Eye (tissue), 1 donor: ENCODE results near the gene DKKL1.
A peak's percentile ranks its signal among the peaks of the same experiment; 100 is the strongest.

Source experiments
- DNase-seq: peaks from one replicate; pipeline ENCODE4 v3.0.0-alpha.2; 2015

The DKKL1 gene

DNA sequence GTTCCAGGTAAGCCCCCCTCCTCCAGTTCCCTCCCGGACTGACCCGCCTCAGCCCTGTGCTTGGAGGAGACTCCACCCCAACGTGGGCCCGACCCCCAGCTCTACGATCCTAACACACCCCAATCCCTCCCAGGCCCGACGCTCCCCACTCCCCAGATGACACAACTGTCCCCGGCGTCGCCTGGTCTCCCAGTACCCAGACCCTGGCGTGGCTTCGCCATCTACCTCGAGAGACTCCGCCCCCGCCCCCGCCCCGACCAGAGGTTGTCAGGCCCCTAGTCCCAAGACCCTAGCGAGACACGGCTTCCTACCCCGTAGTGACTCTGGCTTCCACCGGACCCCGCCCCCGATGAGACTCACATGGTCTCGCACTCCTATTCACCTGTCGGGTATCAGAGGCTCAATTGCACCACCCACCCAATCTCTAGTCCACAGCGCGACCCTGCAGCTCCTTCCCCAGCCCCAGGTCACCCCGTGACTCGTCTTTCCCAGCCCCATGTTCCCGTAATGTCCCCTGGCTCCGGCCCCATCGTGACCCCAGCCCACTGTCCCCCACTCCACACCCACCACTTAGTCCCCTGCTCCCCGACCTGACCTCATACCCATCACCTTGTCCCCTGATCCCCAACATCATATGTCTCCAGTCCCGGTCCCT is 25.5 kb upstream of the DKKL1 start:
- peak; percentile 55 for DNase-seq

DNA sequence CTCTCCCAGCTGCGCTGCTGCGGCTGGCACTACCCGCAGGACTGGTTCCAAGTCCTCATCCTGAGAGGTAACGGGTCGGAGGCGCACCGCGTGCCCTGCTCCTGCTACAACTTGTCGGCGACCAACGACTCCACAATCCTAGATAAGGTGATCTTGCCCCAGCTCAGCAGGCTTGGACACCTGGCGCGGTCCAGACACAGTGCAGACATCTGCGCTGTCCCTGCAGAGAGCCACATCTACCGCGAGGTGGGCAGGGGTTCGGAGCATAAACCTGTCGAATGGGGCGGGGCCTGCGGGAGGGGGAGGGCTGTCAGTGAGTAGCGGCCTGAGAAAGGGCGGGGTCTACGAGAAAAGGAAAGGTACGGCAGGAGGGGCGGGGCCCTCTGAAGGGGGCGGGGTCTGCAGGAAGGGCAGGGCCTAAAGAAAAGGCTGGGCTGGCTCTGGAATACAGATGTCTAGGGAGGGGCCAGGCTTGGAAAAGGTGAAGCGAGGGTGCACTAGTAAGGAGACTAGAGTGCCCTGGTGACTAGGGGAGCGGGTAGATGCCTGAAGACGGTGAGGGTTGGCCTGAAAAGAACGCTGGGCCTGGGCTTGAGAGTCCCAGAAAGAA is 24.9 kb upstream of the DKKL1 start:
- peak; percentile 83 for DNase-seq

DNA sequence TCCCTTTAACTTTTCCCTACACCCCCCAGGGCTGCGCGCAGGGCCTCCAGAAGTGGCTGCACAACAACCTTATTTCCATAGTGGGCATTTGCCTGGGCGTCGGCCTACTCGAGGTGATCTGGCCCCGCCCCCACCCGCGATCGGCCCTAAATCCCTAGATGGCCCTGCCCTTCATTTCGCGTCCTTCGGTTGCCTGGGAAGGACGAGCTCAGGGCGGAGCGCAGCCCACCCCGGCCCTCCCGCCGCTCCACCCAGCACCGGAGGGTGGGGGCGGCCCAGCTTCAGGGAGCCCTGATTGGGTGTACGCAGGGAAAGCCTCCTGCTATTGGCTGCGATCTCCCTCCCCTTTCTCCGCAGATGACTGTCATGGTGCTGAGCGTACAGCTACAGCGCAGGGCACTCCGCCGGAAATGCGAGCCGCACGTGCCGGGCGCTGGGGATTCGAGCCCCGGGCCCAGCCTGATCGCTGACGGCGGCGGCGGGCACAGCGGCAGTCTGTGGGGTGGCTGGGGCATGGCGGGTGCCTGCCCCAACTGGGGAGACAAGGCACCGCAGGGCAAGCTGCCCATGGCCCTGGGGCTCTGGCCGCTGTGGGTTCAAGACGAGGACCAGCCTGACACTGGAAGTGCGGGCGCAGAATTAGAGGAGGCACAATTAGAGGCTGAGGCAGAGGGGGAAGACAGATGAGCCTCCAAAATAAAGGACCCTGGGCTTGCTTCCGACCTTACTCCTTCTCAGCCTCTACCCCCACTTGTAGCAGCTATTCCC is 24.2 kb upstream of the DKKL1 start:
- DNase-seq, result peak; percentile 96

DNA sequence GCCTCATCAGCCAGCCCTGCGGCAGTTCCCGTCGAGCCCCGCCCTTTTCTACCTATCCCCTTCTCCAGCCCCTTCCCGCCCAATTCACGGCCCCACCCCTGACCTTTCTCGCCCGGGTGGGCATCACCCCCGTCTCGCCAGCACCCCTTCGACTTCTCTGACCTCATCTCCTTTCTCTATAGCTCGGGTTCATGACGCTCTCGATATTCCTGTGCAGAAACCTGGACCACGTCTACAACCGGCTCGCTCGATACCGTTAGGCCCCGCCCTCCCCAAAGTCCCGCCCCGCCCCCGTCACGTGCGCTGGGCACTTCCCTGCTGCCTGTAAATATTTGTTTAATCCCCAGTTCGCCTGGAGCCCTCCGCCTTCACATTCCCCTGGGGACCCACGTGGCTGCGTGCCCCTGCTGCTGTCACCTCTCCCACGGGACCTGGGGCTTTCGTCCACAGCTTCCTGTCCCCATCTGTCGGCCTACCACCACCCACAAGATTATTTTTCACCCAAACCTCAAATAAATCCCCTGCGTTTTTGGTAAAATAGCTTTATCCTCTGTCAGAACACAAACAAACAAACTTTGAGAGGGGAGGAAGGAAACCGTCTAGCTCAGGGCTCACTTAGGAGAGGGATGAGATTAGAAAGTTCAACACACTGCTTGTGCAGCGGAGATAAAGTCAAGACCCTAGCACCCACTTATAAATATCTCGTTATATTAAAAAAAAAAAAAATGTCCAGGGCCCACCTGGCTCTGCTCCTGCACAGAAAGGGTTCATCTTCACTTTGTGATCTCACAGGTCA is 23.4 kb upstream of the DKKL1 start:
- peak; percentile 60 for DNase-seq

DNA sequence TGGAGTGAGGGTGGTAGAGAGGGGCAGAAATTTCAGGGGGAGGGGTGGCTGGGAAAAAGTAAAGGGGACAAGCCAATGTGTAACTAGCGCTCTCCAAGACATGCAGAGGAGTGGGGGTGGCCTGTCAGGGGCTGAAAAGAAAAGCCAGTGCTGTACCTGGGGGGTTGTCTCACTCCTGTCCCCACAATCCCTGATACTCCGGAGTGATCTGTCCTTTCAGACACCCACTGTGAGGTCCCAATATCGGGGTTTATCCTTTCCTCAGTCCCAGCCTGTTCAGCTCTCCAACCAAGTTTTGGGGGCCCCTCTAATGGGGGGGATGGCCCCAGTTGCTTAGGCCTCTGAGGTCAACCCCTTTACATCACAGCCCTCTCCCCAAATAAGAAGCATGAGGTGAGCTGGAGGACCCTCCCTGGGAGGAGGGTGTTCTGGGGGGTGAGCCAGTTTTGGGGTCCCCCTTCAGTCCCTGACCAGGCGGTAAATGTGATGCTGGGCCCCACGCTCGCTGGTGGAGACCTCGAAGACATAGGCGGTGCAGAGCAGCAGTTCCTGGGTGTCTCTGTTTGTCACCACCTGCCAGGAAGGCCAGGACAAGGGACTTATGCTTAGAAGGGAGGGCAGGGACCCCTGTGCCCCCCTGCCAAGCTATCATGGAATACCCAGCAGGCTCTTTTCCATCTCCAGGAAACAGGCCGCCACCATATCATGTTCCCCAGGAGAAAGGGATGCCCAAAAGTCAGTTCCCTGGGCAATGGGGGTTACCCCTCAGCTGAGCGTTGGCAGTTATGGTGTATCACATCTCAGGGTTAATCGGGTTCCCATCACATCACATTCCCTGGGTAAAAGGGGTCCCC is 22.6 kb upstream of the DKKL1 start:
- DNase-seq, result no peak

DNA sequence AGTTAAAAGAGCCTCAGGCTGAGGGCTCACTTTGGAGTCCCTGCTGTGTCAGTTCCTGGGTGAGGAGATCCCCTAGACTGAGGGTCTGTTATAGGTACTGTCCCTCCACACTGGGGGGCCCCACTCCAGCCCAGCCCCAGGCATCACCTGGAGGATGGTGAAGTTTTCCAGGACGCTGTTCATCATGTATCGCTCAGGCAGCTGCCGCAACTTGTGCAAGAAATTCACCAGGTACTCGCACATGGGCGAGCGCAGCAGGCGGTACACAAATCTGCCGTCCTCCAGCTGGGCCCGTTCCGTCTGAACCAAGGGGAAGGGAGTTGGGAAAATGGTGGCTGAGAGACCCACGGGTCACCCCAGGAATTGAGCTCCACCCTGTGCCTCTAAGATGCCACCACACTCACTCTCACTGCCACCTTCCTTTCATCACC is 21.4 kb upstream of the DKKL1 start:
- no peak for DNase-seq

DNA sequence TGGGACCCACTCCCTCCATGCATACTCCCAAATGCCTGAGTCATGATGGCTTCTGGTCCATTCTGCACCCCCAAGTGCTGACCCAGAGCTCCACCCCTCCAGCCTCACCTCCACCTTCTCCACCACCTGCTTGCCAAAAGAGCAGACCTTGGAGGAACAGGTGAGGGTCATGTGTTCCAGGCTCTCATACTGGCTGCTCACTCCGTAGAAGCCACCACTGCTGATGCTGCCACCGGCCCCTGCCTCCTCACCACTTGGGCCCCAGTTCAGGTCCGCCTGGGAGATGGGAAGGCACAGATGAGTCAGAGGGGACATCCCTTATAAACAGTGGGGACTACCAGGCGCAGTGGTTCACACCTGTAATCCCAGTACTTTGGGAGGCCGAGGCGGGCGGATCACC is 20.6 kb upstream of the DKKL1 start:
- DNase-seq, result no peak

DNA sequence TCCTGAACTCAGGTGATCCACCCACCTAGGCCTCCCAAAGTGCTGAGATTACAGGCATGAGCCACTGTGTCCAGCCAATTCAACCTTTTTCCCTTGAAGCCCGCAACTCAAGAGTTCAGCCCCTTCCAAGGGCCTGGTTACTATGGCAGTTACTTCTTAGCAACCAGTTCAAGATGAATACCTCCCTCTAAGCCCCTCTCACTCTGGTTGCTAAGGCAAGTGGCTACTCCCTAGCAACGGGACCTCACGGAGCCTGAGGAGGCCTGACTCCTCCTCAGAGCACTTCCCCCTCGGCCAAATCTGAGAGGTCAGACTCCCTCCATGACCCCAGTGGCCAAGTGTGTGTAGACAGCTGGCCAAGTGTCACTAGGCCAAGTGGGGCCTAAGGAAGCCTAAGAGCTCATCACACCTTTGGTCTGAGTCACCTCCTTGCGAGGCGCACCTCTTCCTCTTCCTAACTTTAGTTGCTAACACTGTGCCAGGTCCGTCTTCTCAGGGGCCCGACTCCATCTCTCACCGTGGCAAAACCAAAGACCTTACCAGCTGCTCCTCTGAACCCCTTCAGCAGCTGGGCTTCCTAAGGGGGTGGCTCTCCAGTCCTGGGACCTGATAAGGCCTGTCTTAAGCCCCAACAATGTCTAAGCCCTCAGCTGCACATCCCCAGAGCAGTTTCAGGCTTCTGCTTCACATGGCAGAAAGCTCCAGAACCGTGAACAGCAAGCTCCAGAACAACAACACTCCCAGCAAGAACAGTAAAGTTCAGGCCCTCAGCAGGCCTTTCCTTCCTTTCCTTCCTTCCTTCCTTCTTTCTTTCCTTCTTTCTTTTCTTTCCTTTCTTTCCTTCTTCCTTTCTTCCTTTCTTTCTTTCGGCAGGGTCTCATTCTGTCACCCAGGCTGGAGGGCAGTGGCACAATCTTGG is 18.9 kb upstream of the DKKL1 start:
- DNase-seq, result no peak

DNA sequence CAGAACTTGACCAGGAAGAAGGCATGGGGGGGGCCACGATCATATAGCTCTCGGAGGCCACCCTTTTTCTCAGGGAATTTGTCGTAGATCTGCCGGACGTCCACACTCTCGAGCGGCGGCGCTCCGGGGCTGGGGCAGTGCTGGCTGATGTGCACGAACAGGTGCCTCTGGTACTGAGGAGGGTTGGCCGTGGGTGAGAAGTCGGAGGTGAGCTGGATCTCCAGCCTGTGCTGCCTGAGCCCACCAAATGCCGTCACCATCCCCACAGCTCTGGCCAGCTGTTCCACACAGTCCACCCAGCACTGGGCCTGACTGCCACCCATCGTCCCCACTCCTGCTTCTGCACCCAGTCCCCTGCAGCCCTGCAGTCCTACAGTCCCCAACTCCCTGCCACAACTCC is 16.5 kb upstream of the DKKL1 start:
- DNase-seq, result no peak

DNA sequence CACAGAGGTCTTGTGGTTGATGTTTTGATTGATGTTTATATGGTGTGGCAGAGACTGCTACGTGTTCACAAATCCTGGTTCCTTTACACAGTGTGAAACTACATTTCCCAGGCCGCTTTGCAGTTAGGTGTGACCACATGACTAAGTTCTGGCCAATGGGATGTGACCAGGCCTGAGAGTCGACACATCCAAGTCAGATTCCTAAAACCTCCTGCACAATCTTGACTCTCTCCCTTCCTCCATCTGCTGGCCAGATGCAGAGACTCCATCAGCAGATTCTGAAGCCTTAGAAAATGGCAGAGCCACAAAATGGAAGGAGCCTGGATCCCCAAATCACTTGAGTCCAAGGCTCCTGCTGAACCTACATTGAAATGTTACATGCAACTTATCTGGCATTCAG is 15.8 kb upstream of the DKKL1 start:
- DNase-seq, result peak; percentile 77

DNA sequence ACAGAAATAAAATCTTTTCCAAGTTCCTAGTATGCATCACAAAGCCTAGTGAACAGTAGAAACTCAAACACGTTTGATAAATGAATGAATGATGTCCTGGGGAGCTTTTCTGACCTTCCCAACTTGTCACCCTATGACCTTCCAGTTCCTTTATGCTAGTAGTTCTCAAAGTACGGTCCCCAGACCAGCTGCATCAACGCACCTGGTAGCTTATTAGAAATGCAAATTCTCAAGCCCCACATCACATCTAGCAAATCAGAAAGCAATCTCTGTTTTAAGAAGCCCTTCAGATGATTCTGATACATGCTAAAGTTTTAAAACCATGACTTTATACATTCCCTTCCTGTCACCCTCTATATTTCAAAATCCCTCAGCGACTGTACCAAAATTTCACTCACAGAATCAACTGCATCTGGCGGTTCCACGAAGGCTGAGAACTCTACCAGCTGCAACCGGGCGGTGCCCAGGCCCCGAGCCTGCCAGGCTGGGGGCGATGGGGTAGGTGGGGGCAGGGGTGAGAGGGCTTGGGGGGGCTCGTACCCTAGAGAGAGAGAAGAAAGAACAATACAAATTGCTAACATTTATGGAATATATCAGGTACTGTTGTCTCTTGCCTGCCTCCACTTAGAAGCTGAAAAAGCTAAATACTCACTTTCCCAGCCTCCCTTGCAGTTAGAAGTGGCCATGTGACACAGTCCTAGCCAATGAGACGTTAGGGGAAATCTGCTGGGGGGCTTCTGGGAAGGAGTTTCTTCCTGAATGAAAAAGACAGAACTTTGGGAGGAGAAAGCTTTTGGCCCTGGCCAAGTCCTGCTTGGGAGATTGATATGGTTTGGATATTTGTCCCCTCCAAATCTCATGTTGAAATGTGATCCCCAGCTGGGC is 15.1 kb upstream of the DKKL1 start:
- DNase-seq, result no peak

DNA sequence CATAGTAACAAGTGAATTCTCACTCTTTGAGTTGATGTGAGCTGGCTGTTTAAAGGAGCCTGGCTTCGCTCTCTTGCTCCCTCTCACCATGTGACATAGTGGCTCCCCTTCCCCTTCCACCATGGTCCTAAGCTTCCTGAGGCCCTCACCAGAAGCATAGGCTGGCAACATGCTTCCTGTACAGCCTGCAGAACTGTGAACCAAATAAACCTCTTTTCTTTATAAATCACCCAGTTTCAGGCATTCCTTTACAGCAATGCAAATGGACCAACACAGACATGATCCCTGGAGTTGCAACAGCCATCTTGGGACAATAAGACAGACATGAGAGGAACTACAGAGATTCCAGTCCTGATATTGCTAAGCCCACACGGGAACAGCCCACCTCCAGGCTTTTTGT is 14.1 kb upstream of the DKKL1 start:
- no peak for DNase-seq

DNA sequence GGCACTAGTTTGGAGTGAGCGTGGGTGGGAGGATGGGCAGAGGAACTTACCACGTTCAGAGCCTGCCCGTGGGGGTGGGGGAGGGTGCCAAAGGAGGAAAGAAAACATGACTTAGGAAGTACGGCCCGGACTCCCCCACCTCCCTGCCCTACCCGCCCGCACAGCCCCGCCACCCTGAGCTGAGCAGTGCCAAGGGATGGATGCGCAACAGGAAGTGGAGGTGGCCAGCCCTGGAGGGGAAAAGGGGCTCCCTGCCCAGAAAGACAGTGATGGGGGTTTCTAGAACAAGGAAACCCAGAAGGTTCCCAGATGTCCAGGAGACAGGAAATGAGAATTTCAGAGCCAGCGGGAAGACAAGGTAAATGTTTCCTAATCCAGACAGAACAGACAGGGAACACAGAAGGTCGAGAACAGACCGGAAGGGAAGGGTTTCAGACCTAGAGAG is 7.7 kb upstream of the DKKL1 start:
- no peak for DNase-seq

DNA sequence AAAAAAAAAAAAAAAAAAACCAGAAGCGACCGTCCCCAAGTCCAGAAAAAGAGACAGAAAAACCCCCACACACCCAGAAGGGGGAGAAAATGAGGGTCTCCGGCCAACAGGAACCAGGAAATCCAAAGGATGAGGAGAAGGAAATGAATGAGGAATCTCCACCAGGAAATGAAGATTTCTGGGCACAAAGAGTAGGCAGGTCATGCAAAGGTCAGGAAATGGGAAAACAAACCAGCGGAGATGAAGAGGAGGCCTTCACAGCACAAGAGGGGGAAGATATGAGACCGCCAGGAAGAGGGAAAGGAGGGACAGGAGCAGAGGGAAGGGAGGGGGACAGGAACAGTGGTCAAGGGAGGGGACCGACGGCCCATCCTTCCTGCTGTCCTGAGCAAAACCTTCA is 7.3 kb upstream of the DKKL1 start:
- peak; percentile 31 for DNase-seq

DNA sequence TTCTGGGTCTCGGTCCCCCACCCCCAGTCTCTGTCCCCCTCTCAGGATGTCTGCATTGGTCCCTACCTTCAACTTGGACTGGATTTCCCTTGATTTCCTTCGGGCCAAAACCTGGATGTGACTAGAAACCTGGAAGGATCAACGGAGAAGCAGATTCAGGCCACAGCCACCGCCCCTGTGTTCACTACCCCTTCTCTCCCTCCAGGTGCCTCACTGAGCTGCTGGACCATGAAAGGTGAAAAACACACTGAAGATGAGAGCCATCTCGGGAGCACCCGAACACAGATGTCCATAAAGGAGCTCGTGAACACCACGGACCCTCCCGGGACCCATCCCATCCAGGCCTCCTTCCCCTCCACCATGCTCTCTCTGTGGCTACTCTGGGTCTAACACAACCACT is 6.5 kb upstream of the DKKL1 start:
- DNase-seq, result no peak

DNA sequence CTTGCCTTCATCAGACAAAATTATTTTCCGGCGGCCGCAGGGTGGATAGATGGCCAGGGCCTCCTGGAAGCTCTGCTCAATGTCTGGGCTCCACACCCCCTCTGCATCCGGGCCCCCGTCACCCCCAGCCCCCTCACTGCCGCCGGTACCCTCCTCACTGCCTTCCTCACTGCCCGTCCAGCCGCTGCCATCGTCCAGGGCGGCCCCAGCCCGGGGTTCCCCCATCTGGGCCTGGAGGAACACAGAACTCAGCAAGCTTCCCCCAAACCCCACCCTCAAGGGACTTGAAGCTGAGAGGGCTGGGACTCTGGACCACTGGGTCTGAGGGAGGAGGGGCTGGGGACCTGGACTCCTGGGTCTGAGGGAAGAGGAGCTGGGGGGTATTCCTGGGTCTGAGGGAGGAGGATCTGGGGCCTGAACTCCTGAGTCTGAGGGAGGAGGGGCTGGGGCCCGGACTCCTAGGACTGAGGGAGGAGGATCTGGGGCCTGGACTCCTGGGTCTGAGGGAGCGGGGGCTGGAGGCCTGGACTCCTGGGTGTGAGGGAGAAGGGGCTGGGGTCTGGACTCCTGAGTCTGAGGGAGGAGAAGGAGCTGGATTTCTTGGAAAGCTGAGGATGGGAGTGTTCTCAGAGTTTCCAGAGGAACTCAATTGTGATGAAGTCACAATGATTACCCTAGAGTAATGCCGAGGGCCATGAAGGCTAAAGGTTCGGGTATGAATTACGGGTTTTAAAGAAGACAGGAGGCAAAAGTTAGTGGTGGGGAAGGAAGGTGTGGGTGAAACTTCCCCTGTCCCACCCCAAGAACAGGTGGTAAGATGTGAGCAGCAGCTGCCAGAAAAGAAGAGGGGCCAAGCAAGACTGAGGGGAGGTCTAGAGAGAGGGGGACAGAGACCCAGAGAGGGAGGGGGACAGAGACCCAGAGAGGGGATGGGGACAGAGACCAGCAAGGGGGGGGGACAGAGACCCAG is 3.5 kb upstream of the DKKL1 start:
- DNase-seq, result peak; percentile 23

DNA sequence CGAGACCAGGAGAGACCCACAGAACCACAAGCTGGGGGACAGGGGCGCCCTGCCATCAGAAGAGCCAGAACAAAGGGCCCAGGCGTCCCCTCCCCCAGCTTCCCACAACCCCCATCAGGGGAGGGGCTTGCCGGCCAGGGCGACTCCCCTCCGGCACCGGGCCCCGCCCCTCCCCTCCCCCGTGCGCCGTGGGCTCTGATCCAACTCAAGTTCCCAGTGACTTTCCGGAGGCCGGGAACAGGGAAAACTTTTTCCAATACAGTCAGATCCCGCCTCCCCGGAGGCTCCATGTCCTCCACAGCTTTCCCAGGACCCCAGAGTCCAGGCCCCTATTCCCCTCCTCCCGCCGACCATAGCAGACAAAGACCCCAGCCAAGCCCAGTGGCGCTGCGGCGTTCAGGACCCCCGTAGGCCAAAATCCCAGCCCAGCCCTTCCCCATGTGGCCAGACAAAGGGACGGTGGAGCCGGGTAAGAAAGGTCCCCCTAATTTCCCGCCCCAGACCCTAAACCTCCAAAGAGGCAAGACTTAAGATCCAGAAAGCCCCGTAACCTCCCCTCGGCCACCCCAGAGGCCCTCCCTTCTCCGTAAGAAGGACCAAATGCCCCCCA is 2.1 kb upstream of the DKKL1 start:
- DNase-seq, result peak; percentile 95
